HG02763 (cell line): ENCODE data around the gene OSBPL5.

Experiments
- ATAC-seq: cut with Tn5 transposase; IDR thresholded peaks from one replicate; pipeline ENCODE4 v1.9.1; 2021; ENCODE audit warnings: mild to moderate bottlenecking, moderate library complexity; ENCODE audit not compliant: unreplicated experiment

OSBPL5 gene

GRCh38 chr11:3164552-3165151 lies 458 bp downstream of the OSBPL5 start:
- no peak for ATAC-seq

- ATAC-seq: no peak
Measured at GRCh38 chr11:3164138-3164551, 965 bp downstream of the OSBPL5 start.

- no peak for ATAC-seq
Measured at GRCh38 chr11:3163241-3163981, 1.7 kb downstream of the OSBPL5 start.

GRCh38 chr11:3162410-3163240 lies 2.5 kb downstream of the OSBPL5 start:
- no peak for ATAC-seq

- ATAC-seq: no peak
Measured at GRCh38 chr11:3161720-3162409, 3.2 kb downstream of the OSBPL5 start.

GRCh38 chr11:3161309-3161708 lies 3.8 kb downstream of the OSBPL5 start:
- no peak for ATAC-seq

- ATAC-seq: no peak
Measured at GRCh38 chr11:3160252-3161031, 4.7 kb downstream of the OSBPL5 start.

- ATAC-seq: no peak
Measured at GRCh38 chr11:3159296-3160190, 5.6 kb downstream of the OSBPL5 start.

- ATAC-seq: no peak
Measured at GRCh38 chr11:3158821-3159220, 6.3 kb downstream of the OSBPL5 start.

GRCh38 chr11:3158131-3158591 lies 6.9 kb downstream of the OSBPL5 start:
- ATAC-seq: no peak

GRCh38 chr11:3157381-3158130 lies 7.6 kb downstream of the OSBPL5 start:
- ATAC-seq: no peak

GRCh38 chr11:3156661-3157311 lies 8.3 kb downstream of the OSBPL5 start:
- ATAC-seq: no peak

GRCh38 chr11:3156282-3156660 lies 8.8 kb downstream of the OSBPL5 start:
- ATAC-seq: no peak

GRCh38 chr11:3155691-3156258 lies 9.3 kb downstream of the OSBPL5 start:
- no peak for ATAC-seq

GRCh38 chr11:3155216-3155615 lies 9.9 kb downstream of the OSBPL5 start:
- no peak for ATAC-seq

GRCh38 chr11:3154001-3154599 lies 11.0 kb downstream of the OSBPL5 start:
- no peak for ATAC-seq

GRCh38 chr11:3153291-3153861 lies 11.7 kb downstream of the OSBPL5 start:
- no peak for ATAC-seq
